IPS-18a (cell line): ENCODE results near the gene DGKH.

Experiments used
- H3K27ac ChIP-seq: one replicate; pipeline ENCODE4 v1.5.1; 2013; ENCODE audit warnings: low read length
- H3K27me3 ChIP-seq: one replicate; pipeline ENCODE4 v1.6.1; 2013; ENCODE audit warnings: mild to moderate bottlenecking, low read length; ENCODE audit not compliant: control insufficient read depth, insufficient read depth
- H3K36me3 ChIP-seq: one replicate; pipeline ENCODE4 v1.6.1; 2013; ENCODE audit warnings: low read depth, low read length; ENCODE audit not compliant: control insufficient read depth
- H3K4me1 ChIP-seq: one replicate; pipeline ENCODE4 v1.6.1; 2013; ENCODE audit warnings: low read depth, low read length; ENCODE audit not compliant: control insufficient read depth
- H3K4me3 ChIP-seq: one replicate; pipeline ENCODE4 v1.5.1; 2013; ENCODE audit warnings: low read length
- H3K9ac ChIP-seq: one replicate; pipeline ENCODE4 v1.6.1; 2013; ENCODE audit warnings: mild to moderate bottlenecking, low read length, moderate library complexity
- H3K9me3 ChIP-seq: one replicate; pipeline ENCODE4 v1.6.1; 2013; ENCODE audit warnings: low read depth, low read length; ENCODE audit not compliant: control insufficient read depth

DGKH gene

DNA sequence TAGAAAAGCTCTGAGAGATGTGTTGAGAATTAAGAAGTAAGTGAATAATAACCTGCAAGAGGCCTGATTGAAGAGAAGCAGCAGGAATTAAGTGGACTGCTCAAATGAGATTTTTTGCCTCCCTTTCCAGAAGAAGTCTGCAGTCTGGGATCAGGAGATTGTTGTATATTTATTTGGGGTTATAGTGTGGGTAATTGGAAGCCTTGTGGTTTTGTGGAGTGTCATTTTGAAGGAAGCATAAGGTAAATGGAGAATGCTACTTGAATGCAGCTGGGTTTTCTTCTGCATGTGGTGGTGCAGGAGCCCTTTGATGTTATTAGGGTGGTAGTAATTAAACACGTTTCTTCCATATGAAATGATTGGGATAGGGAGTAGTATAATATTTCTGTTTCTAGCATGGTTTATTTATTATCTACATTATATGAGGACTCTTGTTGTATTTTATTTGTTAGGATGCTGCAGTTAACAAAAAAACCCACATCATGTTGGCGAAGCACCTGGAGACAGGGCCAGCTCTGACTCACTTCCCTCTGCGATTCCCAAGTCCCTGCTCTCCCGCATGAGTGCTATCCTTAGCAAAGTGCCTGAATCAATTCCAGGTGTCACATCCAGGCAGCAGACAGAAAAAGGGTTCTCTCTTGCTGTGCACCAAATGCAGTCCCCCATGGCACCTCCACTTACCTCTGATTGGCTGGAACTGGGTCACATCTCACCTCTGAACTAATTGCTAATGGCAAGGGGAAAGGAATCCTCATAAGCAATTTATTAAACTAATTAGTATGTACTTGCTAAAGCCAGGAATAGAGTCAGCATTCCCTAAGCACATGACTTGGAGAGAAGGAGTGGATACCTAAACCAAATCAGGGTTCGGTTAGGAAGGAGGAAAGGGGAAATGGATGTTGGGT, 54.8 kb downstream of the DGKH start:
- H3K9me3 ChIP-seq, result no peaks in the 10 kb centered on the region
- no peak overlapping the region for H3K27ac ChIP-seq
- no peaks in the 10 kb centered on the region for H3K4me1 ChIP-seq
- no peaks in the 10 kb centered on the region for H3K27me3 ChIP-seq
- no peaks in the 10 kb centered on the region for H3K36me3 ChIP-seq
- no peak overlapping the region for H3K9ac ChIP-seq
- no peak overlapping the region for H3K4me3 ChIP-seq

DNA sequence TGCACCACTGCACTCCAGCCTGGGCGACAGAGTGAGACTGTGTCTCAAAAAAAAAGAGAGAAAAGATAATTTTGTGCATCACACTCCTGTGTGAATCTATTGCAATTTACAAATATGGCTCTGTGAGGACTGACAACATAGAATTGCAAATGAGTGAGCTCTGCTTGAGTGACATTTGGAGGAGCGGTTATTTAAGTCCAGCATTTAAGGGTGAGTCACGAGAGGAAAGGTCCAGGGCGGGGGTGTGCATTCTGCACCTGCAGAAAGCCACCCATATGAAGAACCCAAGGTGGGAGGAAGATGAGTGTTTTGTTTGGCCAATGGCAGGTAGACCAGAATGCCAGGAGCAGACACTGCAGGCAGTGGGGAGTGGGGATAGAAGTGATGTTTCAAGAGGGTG, 58.5 kb downstream of the DGKH start:
- H3K27ac ChIP-seq, result no peak overlapping the region
- no peaks in the 10 kb centered on the region for H3K9me3 ChIP-seq
- H3K36me3 ChIP-seq, result no peaks in the 10 kb centered on the region
- H3K4me3 ChIP-seq, result no peak overlapping the region
- peaks cover 4% of the 10 kb centered on the region for H3K4me1 ChIP-seq
- H3K27me3 ChIP-seq, result no peaks in the 10 kb centered on the region
- H3K9ac ChIP-seq, result no peak overlapping the region

DNA sequence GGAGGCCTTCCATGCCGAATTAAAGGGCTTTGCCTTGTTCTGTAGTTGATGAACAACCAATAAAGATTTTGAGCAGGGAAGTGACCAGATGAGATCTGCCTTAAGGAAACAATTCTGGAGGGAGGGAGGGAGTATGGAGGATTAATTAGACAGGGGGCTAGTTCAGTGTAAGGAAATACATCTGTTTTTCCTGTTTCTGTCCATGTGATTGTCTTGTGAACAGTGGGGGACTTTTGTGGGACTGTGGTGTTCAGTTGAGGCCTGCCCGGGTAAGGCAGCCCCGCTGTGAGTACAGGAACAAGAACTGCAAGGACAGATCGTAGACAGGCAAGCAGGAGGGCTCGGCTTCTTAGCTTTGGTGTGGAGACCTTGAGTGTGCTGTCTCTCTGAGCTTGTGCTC, 59.0 kb downstream of the DGKH start:
- Histone ChIP-seq H3K36me3 (no peaks in the 10 kb centered on the region), H3K4me3 (no peak overlapping the region)

GRCh38 chr13:42108217-42108616, 59.8 kb downstream of the DGKH start:
- H3K4me3 ChIP-seq, result no peak overlapping the region
- peaks cover 4% of the 10 kb centered on the region for H3K4me1 ChIP-seq
- no peaks in the 10 kb centered on the region for H3K9me3 ChIP-seq
- H3K27ac ChIP-seq, result no peak overlapping the region
- H3K9ac ChIP-seq, result no peak overlapping the region
- no peaks in the 10 kb centered on the region for H3K36me3 ChIP-seq
- H3K27me3 ChIP-seq, result no peaks in the 10 kb centered on the region

More for the DNA sequence above, 59.0 kb downstream of the DGKH start:
- Histone ChIP-seq H3K27ac (no peak overlapping the region), H3K4me1 (peaks cover 4% of the 10 kb centered on the region), H3K9ac (no peak overlapping the region), H3K9me3 (no peaks in the 10 kb centered on the region), H3K27me3 (no peaks in the 10 kb centered on the region)

DNA sequence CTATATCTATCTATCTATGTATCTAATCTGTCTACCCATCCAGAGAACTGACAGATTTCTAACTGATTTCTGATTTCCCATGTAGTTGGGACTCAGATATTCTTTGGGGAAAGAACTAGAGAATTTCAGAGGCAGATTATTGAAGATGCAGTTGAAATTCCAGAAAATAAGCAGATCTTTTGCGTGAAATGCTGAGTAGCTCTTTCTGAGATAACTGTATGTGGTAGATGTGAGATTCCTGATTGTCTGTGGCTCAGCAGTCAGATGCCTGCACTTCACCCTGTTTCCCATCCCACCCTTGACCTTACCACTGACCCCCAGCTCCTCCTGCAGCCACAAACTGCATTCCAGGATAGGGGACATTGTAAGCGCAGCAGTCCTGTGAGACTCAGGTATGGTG, 61.5 kb downstream of the DGKH start:
- Histone ChIP-seq H3K4me3 (no peak overlapping the region), H3K9ac (no peak overlapping the region), H3K27me3 (no peaks in the 10 kb centered on the region), H3K36me3 (no peaks in the 10 kb centered on the region), H3K4me1 (peaks cover 4% of the 10 kb centered on the region), H3K27ac (no peak overlapping the region), H3K9me3 (no peaks in the 10 kb centered on the region)

DNA sequence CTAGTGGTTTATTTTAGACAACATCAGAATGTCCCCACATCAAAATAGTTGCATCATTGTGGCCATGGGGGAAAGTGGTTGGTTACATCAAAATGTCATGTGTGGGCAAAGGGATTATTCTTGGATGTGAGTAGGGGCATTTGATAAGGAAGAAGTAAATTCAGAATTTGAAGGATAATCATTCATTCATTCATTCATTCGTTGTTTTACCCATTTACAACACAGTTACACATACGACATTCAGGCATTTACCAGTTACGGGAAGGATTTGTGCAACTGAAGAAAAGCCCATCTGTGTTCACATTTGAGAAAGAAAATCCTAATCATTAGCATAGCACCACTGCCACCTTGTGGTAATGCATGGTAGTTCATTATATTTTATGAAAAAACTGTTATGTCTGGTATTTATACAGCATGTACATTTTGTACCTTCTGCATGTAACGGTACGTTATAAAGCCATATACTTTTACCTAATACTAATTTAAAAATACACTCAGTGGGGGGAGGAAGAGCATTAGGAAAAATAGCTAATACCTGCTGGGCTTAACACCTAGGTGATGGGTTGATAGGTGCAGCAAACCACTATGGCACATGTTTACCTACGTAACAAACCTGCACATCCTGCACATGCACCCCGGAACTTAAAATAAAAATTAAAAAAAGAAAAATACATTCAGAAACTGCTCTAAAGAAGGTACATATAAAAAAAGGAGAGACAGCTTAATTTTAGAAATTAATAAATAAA, 62.1 kb downstream of the DGKH start:
- H3K4me1 ChIP-seq, result peaks cover 4% of the 10 kb centered on the region
- H3K27ac ChIP-seq, result no peak overlapping the region
- H3K36me3 ChIP-seq, result no peaks in the 10 kb centered on the region
- no peak overlapping the region for H3K9ac ChIP-seq
- H3K27me3 ChIP-seq, result no peaks in the 10 kb centered on the region
- H3K4me3 ChIP-seq, result no peak overlapping the region
- H3K9me3 ChIP-seq, result no peaks in the 10 kb centered on the region

GRCh38 chr13:42112864-42113263, 64.4 kb downstream of the DGKH start:
- H3K36me3 ChIP-seq, result no peaks in the 10 kb centered on the region
- no peaks in the 10 kb centered on the region for H3K9me3 ChIP-seq
- no peak overlapping the region for H3K4me3 ChIP-seq
- H3K4me1 ChIP-seq, result peaks cover 4% of the 10 kb centered on the region
- no peak overlapping the region for H3K27ac ChIP-seq
- H3K27me3 ChIP-seq, result no peaks in the 10 kb centered on the region
- H3K9ac ChIP-seq, result no peak overlapping the region

GRCh38 chr13:42113478-42113877, 65.0 kb downstream of the DGKH start:
- Histone ChIP-seq H3K27ac (no peak overlapping the region), H3K4me1 (peaks cover 4% of the 10 kb centered on the region), H3K36me3 (no peaks in the 10 kb centered on the region), H3K9ac (no peak overlapping the region), H3K9me3 (no peaks in the 10 kb centered on the region), H3K4me3 (no peak overlapping the region), H3K27me3 (no peaks in the 10 kb centered on the region)

DNA sequence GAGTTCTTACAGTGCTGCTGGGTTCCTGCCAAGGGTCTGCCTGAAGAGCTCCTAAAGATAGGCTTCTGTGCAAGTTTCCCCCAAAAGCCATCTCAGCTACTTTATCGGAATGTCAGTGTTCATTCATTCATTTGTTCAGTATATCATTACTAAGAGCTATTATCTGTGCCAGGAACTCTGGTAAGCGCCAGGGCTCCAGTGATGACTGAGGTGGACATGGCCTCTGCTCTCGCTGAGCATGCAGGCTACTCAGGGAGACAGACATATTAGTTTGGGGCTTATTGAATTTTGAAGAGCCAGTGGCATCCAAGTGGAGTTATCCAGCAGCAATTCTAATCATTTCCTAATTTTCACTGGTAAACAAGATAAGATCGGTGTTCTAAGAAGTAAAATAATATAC, 65.8 kb downstream of the DGKH start:
- no peaks in the 10 kb centered on the region for H3K36me3 ChIP-seq
- no peak overlapping the region for H3K9ac ChIP-seq
- H3K27ac ChIP-seq, result no peak overlapping the region
- H3K4me1 ChIP-seq, result peaks cover 9% of the 10 kb centered on the region
- no peak overlapping the region for H3K4me3 ChIP-seq
- no peaks in the 10 kb centered on the region for H3K9me3 ChIP-seq
- H3K27me3 ChIP-seq, result no peaks in the 10 kb centered on the region

- no peak overlapping the region for H3K9ac ChIP-seq
- H3K27ac ChIP-seq, result no peak overlapping the region
- no peaks in the 10 kb centered on the region for H3K36me3 ChIP-seq
- no peaks in the 10 kb centered on the region for H3K9me3 ChIP-seq
- peaks cover 10% of the 10 kb centered on the region for H3K4me1 ChIP-seq
- no peaks in the 10 kb centered on the region for H3K27me3 ChIP-seq
- no peak overlapping the region for H3K4me3 ChIP-seq
Observed at GRCh38 chr13:42114912-42115311, 66.5 kb downstream of the DGKH start.

DNA sequence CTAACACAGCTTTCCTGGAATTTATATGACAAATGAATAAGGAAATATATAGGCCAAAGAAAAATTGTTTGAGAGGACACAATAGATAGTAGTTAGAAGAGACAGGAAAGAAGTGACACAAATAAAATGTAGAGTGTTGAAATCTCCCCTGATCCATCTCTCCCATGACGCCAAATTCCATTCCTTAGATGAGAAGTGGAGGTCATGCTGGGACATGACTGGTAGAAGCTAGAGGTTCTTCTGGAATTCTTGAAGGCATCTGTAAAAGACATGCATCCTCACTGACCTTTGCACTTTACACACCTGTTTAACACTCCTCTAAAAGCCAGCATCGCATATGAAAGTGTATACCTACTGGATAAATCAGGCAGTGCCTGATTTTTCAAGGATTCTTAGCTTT, 67.8 kb downstream of the DGKH start:
- Histone ChIP-seq H3K4me3 (no peak overlapping the region), H3K4me1 (peaks cover 6% of the 10 kb centered on the region), H3K36me3 (no peaks in the 10 kb centered on the region), H3K9me3 (no peaks in the 10 kb centered on the region), H3K9ac (no peak overlapping the region), H3K27ac (no peak overlapping the region), H3K27me3 (no peaks in the 10 kb centered on the region)
